Measurements from ENCODE around the gene EPB41L3. TPM values are rescaled to one million over a fixed set of nuclear protein-coding genes. Genes with fewer than 3 reads are reported as not detected.

Gene EPB41L3
- total and polyA plus RNA-seq, 2 experiments from 2014 or later: 201 to 886 TPM

GRCh38 chr18:5395860-5396448 lies 147.8 kb downstream of the EPB41L3 start:
- no peaks in the 10 kb centered on the region for H3K4me1 ChIP-seq (ENCODE audit: low read depth)
- DNase-seq (ENCODE audit: low read depth in 1 of 2, low spot score in 1 of 2): no peak
- no peaks in the 10 kb centered on the region for H3K9me3 ChIP-seq (ENCODE audit: low read depth)
- no peak overlapping the region for H3K4me3 ChIP-seq
- no peak overlapping the region for H3K27ac ChIP-seq
- no peaks in the 10 kb centered on the region for H3K27me3 ChIP-seq
- no peak for TF ChIP-seq CTCF (IDR thresholded peaks at IDR 0.05; ENCODE audit: low read depth, low read length)
- peaks cover 70% of the 10 kb centered on the region for H3K36me3 ChIP-seq

- H3K4me1 ChIP-seq (ENCODE audit: low read depth): no peaks in the 10 kb centered on the region
- TF ChIP-seq CTCF (IDR thresholded peaks at IDR 0.05; ENCODE audit: low read depth, low read length): no peak
- peaks cover 61% of the 10 kb centered on the region for H3K36me3 ChIP-seq
- H3K27me3 ChIP-seq: no peaks in the 10 kb centered on the region
- no peak overlapping the region for H3K27ac ChIP-seq
- no peak overlapping the region for H3K4me3 ChIP-seq
- DNase-seq (ENCODE audit: low read depth in 1 of 2, low spot score in 1 of 2): peak in 1 of 2 donors; percentile 2
- H3K9me3 ChIP-seq (ENCODE audit: low read depth): no peaks in the 10 kb centered on the region
These were observed 150.0 kb downstream of the EPB41L3 start for GRCh38 chr18:5393779-5394178.

GRCh38 chr18:5391409-5391808 lies 152.4 kb downstream of the EPB41L3 start:
- DNase-seq (ENCODE audit: low read depth in 1 of 2, low spot score in 1 of 2): no peak
- no peaks in the 10 kb centered on the region for H3K9me3 ChIP-seq (ENCODE audit: low read depth)
- TF ChIP-seq CTCF (IDR thresholded peaks at IDR 0.05; ENCODE audit: low read depth, low read length): no peak
- no peaks in the 10 kb centered on the region for H3K27me3 ChIP-seq
- peaks cover 43% of the 10 kb centered on the region for H3K36me3 ChIP-seq
- H3K4me3 ChIP-seq: no peak overlapping the region
- H3K4me1 ChIP-seq (ENCODE audit: low read depth): no peaks in the 10 kb centered on the region
- H3K27ac ChIP-seq: no peak overlapping the region

- no peak overlapping the region for H3K4me3 ChIP-seq
- peaks cover 22% of the 10 kb centered on the region for H3K36me3 ChIP-seq
- DNase-seq (ENCODE audit: low read depth in 1 of 2, low spot score in 1 of 2): no peak
- H3K4me1 ChIP-seq (ENCODE audit: low read depth): no peaks in the 10 kb centered on the region
- no peak for TF ChIP-seq CTCF (IDR thresholded peaks at IDR 0.05; ENCODE audit: low read depth, low read length)
- H3K27me3 ChIP-seq: no peaks in the 10 kb centered on the region
- H3K9me3 ChIP-seq (ENCODE audit: low read depth): no peaks in the 10 kb centered on the region
- H3K27ac ChIP-seq: no peak overlapping the region
These were observed 154.4 kb downstream of the EPB41L3 start for GRCh38 chr18:5389356-5389755.

- Histone ChIP-seq H3K9me3 (ENCODE audit: low read depth) (no peaks in the 10 kb centered on the region), H3K27ac (no peak overlapping the region), H3K4me1 (ENCODE audit: low read depth) (no peaks in the 10 kb centered on the region), H3K4me3 (no peak overlapping the region), H3K36me3 (peaks cover 18% of the 10 kb centered on the region), H3K27me3 (no peaks in the 10 kb centered on the region)
- no peak for TF ChIP-seq CTCF (IDR thresholded peaks at IDR 0.05; ENCODE audit: low read depth, low read length)
- no peak for DNase-seq (ENCODE audit: low read depth in 1 of 2, low spot score in 1 of 2)
These were observed 154.9 kb downstream of the EPB41L3 start for GRCh38 chr18:5388896-5389295.
